ENCODE results near the gene PNRC2.

- TF ChIP-seq ZFP3 (CRISPR knock-in tag; IDR thresholded peaks at IDR 0.05) (peak; percentile 36; the same call in 1 of the 2 replicates), ARNTL (CRISPR knock-in tag; IDR thresholded peaks at IDR 0.05; ENCODE audit: borderline replicate concordance, low read depth) (no peak), PATZ1 (CRISPR knock-in tag; IDR thresholded peaks at IDR 0.05; ENCODE audit: borderline replicate concordance) (no peak), CSDC2 (CRISPR knock-in tag; IDR thresholded peaks at IDR 0.05) (no peak), TSHZ2 (CRISPR knock-in tag; IDR thresholded peaks at IDR 0.05) (no peak), RARB (CRISPR knock-in tag; IDR thresholded peaks at IDR 0.05) (no peak), TOX (CRISPR knock-in tag; IDR thresholded peaks at IDR 0.05; ENCODE audit: borderline replicate concordance) (no peak)
Measured at GRCh38 chr1:23979881-23980727, 20.5 kb downstream of the PNRC2 start, which contains the start of gene SRSF10.

Measured in SK-N-SH treated with all-trans-retinoic acid at 6 μM for 48 hours (cell line).